PC-3 (cell line): ENCODE results near the gene UNC13A.

Experiments used
- EZH2phosphoT487 ChIP-seq: fragments of 300-600 bp; sonication (generic); IDR thresholded peaks from 2 replicates; pipeline ENCODE4 v1.6.1; 2018; ENCODE audit warnings: mild to moderate bottlenecking, antibody characterized with exemption, low read length, borderline replicate concordance
- TF ChIP-seq, protein P1 (sequence below): fragments of 300-600 bp; sonication (generic); conservative IDR thresholded peaks from 2 replicates; pipeline ENCODE4 v1.5.1; 2017; ENCODE audit warnings: antibody characterized with exemption, low read depth, mild to moderate bottlenecking, low read length

DNA sequence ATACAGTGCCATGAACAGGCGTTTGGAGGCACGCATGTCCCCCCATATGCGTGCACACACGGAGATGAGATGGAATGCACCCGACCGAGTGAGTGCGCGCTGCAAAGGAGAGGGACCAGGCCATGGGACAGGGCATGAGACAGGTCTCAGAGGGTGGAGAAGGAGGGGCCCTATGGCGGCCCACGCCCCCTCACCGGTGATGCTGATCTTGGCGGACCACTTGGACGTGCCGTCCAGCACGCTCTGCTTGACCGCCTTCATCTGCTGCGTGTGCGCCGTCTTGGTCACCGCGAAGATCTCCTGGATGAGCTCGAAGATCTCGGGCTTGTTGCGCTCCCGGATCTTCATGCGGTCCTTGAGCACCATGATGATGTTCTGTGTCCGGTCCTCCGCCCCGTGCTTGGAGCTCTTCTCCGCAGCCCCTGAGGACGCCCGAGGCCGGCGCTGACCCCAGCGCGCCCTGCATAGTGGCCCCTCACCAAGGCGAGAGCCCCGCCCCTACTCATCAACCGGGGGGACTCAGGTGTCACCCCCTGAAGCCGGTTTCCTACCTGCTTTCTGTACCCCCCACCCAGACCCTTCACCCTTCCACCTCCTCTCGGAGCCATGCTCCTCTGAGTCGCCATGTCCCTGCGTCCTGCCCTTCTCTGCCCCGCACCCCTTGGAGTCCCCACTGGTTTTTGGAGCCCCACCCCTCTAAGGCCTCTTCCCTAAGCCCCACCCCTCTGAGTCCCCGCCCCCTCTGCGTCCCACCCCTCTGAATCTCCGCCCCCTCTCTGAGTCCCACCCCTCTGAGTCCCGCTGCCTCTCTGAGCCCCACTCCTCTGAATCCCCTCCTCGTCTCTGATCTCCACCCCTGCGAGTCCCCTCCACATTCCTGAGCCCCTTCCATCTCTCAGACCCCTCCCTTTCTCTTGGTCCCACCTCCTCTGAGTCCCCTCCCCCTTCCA lies 40.8 kb downstream of the UNC13A start:
- TF ChIP-seq, protein P1, sequence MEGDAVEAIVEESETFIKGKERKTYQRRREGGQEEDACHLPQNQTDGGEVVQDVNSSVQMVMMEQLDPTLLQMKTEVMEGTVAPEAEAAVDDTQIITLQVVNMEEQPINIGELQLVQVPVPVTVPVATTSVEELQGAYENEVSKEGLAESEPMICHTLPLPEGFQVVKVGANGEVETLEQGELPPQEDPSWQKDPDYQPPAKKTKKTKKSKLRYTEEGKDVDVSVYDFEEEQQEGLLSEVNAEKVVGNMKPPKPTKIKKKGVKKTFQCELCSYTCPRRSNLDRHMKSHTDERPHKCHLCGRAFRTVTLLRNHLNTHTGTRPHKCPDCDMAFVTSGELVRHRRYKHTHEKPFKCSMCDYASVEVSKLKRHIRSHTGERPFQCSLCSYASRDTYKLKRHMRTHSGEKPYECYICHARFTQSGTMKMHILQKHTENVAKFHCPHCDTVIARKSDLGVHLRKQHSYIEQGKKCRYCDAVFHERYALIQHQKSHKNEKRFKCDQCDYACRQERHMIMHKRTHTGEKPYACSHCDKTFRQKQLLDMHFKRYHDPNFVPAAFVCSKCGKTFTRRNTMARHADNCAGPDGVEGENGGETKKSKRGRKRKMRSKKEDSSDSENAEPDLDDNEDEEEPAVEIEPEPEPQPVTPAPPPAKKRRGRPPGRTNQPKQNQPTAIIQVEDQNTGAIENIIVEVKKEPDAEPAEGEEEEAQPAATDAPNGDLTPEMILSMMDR = no peak
- TF ChIP-seq EZH2phosphoT487 = no peak
